Common myeloid progenitor, CD34-positive (primary cell): ENCODE results near the gene DRC3.
"Not testable (repeated sequence)": the region's sequence is repeated elsewhere in the genome, so short reads cannot be mapped to it uniquely, and the experiment has no call there.

Experiments
- CTCF ChIA-PET: fragments of 350-600 bp; sonication (Branson Sonifier 250); formaldehyde crosslinking; loops from one replicate; lab custom pipeline; 2021; ENCODE audit warnings: antibody characterized with exemption; lab: Charles Lee
- POLR2A ChIA-PET: fragments of 350-600 bp; sonication (Branson Sonifier 250); formaldehyde crosslinking; loops from one replicate; lab custom pipeline; 2021; ENCODE audit warnings: antibody characterized with exemption; lab: Charles Lee
- DNase-seq, 3 donors: peaks; one replicate each; pipeline versions ENCODE4 v3.0.0 to v3.0.0-alpha.2; 2013
- H3K27ac ChIP-seq, 2 experiments: 1 replicate in 1 of 2; 2 replicates in 1 of 2; pipeline ENCODE4 v1.7.0; 2013; ENCODE audit warnings: inconsistent platforms in 2 of 2, low read length in 2 of 2, mild to moderate bottlenecking in 2 of 2, low read depth in 1 of 2, moderate library complexity in 1 of 2; ENCODE audit not compliant: severe bottlenecking in 2 of 2, insufficient read depth in 1 of 2, poor library complexity in 1 of 2
- H3K27me3 ChIP-seq, 5 experiments: replicated peaks in 2 of 5; 1 replicate in 3 of 5; 2 replicates in 2 of 5; pipeline versions ENCODE4 v1.6.1 to v1.7.0; 2013; ENCODE audit warnings: low read length in 4 of 5, mild to moderate bottlenecking in 2 of 5, moderate library complexity in 2 of 5, inconsistent platforms in 1 of 5; ENCODE audit not compliant: insufficient read depth in 5 of 5, control insufficient read depth in 4 of 5
- H3K36me3 ChIP-seq, 4 experiments: 1 replicate in 2 of 4; 2 replicates in 2 of 4; pipeline versions ENCODE4 v1.6.1 to v1.7.0; 2013; ENCODE audit warnings: low read length in 3 of 4, control low read depth in 1 of 4, mild to moderate bottlenecking in 1 of 4; ENCODE audit not compliant: control insufficient read depth in 4 of 4, insufficient read depth in 4 of 4
- H3K4me1 ChIP-seq, 4 experiments: 1 replicate in 3 of 4; 2 replicates in 1 of 4; pipeline versions ENCODE4 v1.6.1 to v1.7.1; 2013; ENCODE audit warnings: low read length in 3 of 4, mild to moderate bottlenecking in 3 of 4, control low read depth in 1 of 4, inconsistent platforms in 1 of 4, moderate library complexity in 1 of 4; ENCODE audit not compliant: control insufficient read depth in 4 of 4, insufficient read depth in 4 of 4; ENCODE audit errors: control extremely low read depth in 1 of 4
- H3K4me3 ChIP-seq, 7 experiments: 1 replicate in 4 of 7; 2 replicates in 3 of 7; pipeline versions ENCODE4 v1.5.1 to v1.7.0; 2013; ENCODE audit warnings: mild to moderate bottlenecking in 7 of 7, low read length in 6 of 7, moderate library complexity in 6 of 7, inconsistent platforms in 2 of 7, low read depth in 2 of 7, control low read depth in 1 of 7; ENCODE audit not compliant: insufficient read depth in 4 of 7, control insufficient read depth in 1 of 7; ENCODE audit errors: extremely low read depth in 1 of 7
- H3K9me3 ChIP-seq, 5 experiments: 1 replicate in 4 of 5; 2 replicates in 1 of 5; pipeline versions ENCODE4 v1.6.1 to v1.7.1; 2013; ENCODE audit warnings: low read length in 4 of 5, mild to moderate bottlenecking in 2 of 5, inconsistent platforms in 1 of 5, low read depth in 1 of 5, moderate library complexity in 1 of 5; ENCODE audit not compliant: control insufficient read depth in 4 of 5, insufficient read depth in 2 of 5; ENCODE audit errors: control extremely low read depth in 1 of 5
- WGBS: methylation state at CpG from one replicate; pipeline ENCODE4 v1.1.5; 2013; ENCODE audit not compliant: insufficient coverage; 5-methylcytosine and 5-hydroxymethylcytosine counted together

The DRC3 gene

DNA sequence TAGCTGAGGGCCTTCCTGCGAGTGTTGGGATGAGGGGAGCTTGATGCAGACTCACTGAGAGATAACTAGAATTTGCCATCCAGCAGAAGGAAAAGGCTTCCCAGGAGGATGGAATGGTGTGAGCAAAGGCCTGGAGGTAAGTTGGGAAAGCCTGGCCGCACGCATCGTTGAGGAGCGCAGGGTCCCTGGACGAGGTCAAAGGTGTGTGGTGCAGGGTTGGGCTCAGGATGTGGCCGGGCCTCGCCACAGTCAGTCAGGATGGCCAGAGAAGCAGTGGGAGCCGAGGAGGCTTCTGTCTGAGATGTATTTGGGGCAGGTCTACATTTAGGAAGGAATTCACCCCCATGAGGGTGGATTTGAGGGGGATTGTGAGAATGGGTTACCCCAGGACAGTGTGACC lies 16.4 kb downstream of the DRC3 start:
- Histone ChIP-seq H3K9me3 (no peaks in the 10 kb centered on the region), H3K4me3 (no peak overlapping the region), H3K27me3 (no peaks in the 10 kb centered on the region), H3K27ac (no peak overlapping the region), H3K4me1 (no peaks in the 10 kb centered on the region), H3K36me3 (no peaks in the 10 kb centered on the region)
- 98% methylated on average over 9 of the region's 9 CpGs for WGBS
- ChIA-PET CTCF (interaction anchor here (1.2 to 1.4 kb wide), 2 partner anchors 47 to 100 kb away, joined by 3 to 4 read pairs; no protein-coding TSS in a partner anchor), POLR2A (interaction anchor here (0.6 to 1.2 kb wide), 2 partner anchors 9 to 68 kb away, joined by 3 to 4 read pairs; no protein-coding TSS in a partner anchor)
- DNase-seq = no peak

DNA sequence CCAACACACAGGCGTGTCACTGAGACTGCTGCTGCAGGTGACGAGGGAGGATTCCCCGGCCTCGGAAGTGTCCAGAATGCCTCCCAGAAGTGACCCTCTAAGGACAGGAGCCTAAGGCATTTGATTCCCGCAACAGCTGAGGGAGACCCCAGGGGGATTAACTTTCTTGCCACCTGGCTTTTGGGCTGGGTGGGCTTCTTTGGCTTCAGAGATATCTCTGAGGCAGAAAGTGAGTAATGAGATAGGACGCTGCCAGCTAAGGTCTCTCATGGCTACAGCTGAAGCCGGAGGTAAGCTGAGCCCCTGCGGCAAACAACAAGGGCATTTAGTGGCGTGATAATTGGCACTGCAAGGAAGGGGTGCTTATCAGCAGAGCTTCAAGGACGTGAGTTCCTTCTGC lies 17.0 kb downstream of the DRC3 start:
- ChIA-PET CTCF (interaction anchor here (1.2 to 1.4 kb wide), 2 partner anchors 46 to 101 kb away, joined by 3 to 4 read pairs; no protein-coding TSS in a partner anchor), POLR2A (interaction anchor here (0.6 to 1.2 kb wide), 2 partner anchors 8 to 68 kb away, joined by 3 to 4 read pairs; no protein-coding TSS in a partner anchor)
- Histone ChIP-seq H3K9me3 (no peaks in the 10 kb centered on the region), H3K4me3 (no peak overlapping the region), H3K36me3 (no peaks in the 10 kb centered on the region), H3K27ac (no peak overlapping the region), H3K4me1 (no peaks in the 10 kb centered on the region), H3K27me3 (no peaks in the 10 kb centered on the region)
- 97% methylated on average over 10 of the region's 10 CpGs for WGBS
- no peak for DNase-seq

DNA sequence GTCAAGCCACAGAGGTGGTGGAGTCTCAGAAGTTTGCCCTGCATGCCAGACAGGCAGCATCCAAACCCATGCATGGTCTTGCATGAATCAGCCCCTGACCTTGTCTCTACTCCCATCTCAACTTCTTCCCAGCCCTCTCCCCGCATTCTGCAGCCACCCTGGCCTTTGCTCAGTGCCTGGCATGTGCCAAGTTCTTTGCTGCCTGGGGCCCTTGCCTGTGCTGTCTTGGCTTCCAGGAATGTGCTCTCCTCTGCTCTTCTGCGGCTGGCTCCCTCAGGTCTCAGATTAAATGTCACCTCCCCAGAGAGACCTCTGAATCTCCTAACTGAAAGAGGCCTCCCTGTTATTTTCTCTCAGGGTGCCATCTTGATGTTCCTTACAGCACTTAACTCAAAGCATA lies 17.6 kb downstream of the DRC3 start:
- WGBS = 91% methylated on average over 1 of the region's 2 CpGs
- CTCF ChIA-PET = no interaction called here

DNA sequence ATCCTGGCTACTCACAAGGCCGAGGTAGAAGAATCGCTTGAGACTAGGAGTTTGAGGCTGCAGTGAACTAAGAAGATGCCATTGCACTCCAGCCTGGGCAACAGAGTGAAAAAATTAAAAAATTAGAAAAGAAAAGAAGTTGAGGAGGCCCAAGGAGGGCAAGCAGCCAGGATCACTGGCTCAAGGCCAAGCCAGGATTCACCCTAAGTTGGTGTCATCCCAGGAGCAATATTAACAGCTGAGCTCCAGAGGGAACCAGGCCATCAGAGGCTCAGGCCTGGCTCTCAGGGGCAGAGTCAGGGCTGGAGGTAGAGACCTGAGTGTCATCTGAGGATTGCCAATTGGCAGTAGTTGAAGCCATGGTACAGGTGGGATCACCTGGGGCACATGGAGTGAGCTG lies 20.7 kb downstream of the DRC3 start:
- 100% methylated on average over 2 of the region's 2 CpGs for WGBS
- ChIA-PET CTCF (interaction anchor here (1.4 to 1.6 kb wide), 3 partner anchors 9 to 12 kb away, joined by 4 to 8 read pairs (median 4); no protein-coding TSS in a partner anchor), POLR2A (no interaction called here)
- Histone ChIP-seq H3K4me1 (no peaks in the 10 kb centered on the region), H3K4me3 (no peak overlapping the region), H3K27me3 (no peaks in the 10 kb centered on the region), H3K9me3 (no peaks in the 10 kb centered on the region), H3K27ac (no peak overlapping the region), H3K36me3 (no peaks in the 10 kb centered on the region)
- no peak for DNase-seq

More for the DNA sequence above, 17.6 kb downstream of the DRC3 start:
- Histone ChIP-seq H3K4me3 (no peak overlapping the region), H3K9me3 (no peaks in the 10 kb centered on the region), H3K4me1 (no peaks in the 10 kb centered on the region), H3K27me3 (no peaks in the 10 kb centered on the region), H3K36me3 (no peaks in the 10 kb centered on the region), H3K27ac (no peak overlapping the region)
- POLR2A ChIA-PET = interaction anchor here (1.2 kb wide), 1 partner anchor 8 kb away, joined by 3 read pairs; no protein-coding TSS in a partner anchor
- no peak for DNase-seq

DNA sequence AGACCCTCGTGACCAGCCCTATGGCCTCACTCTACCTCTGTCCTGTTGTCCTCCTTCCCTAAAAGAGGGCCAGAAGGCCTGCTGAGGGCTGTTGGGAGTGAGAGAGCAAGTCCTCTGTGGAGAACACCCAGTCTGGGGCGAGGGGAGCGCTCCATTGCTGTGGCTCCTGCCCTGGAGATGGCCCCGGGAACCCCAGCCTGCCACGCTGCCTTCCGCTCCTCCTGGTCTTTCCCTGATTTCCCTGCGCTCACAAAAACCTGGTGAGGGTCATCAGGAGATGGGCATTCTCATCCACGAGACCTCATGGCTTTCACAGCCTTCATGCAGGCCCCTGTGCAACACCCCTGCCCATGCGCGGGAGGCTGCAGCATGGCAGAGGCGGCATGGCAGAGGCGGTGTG lies 21.2 kb downstream of the DRC3 start:
- Histone ChIP-seq H3K4me1 (no peaks in the 10 kb centered on the region), H3K27ac (no peak overlapping the region), H3K27me3 (no peaks in the 10 kb centered on the region), H3K4me3 (no peak overlapping the region), H3K36me3 (no peaks in the 10 kb centered on the region), H3K9me3 (no peaks in the 10 kb centered on the region)
- ChIA-PET CTCF (interaction anchor here (0.8 to 1.8 kb wide), 9 partner anchors 9 to 95 kb away, joined by 3 to 6 read pairs (median 4); no protein-coding TSS in a partner anchor), POLR2A (no interaction called here)
- no peak for DNase-seq
- 89% methylated on average over 7 of the region's 12 CpGs for WGBS

DNA sequence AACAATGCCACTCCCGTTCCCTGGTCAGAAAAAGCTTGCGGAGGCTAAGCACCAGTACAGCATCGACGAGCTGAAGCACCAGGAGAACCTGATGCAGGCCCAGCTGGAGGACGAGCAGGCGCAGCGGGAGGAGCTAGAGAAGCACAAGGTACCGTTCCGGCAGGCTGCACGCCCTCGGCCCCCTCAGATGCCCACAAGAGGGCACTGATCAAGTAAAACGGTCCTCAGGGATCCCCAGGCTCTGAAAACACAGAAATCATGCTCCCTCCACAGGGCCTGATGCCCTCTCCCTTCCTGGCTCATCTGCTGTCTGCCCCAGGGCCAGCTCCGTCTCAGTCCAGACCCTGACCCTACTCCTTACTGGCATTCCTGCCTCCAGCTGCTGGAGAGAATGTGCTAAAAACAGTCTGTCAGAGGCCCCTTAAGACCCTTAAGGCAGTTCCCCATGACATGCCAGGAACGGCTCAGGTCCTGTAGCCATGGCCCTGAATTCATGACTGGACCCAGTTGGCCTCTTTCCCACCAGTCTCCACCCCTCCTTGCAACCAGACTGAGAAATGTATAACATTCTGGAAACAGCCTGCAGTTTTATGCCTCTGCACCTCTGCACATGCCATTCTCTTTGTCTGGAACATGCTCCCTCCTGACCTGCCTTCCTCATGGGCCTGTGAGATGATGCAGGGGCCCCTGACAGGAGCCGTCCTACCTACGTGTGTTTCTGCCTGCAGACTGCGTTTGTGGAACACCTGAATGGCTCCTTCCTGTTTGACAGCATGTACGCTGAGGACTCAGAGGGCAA lies 21.8 kb downstream of the DRC3 start:
- ChIA-PET CTCF (interaction anchor here (0.8 to 1.8 kb wide), 11 partner anchors 10 to 95 kb away, joined by 3 to 6 read pairs (median 4); no protein-coding TSS in a partner anchor), POLR2A (no interaction called here)
- H3K4me1 ChIP-seq = no peaks in the 10 kb centered on the region
- no peaks in the 10 kb centered on the region for H3K9me3 ChIP-seq
- H3K27me3 ChIP-seq = no peaks in the 10 kb centered on the region
- H3K4me3 ChIP-seq = no peak overlapping the region
- H3K27ac ChIP-seq = no peak overlapping the region
- H3K36me3 ChIP-seq = no peaks in the 10 kb centered on the region
- DNase-seq = peak; percentile 40 to 60 (median 56)
- WGBS = 70% methylated on average over 17 of the region's 18 CpGs

DNA sequence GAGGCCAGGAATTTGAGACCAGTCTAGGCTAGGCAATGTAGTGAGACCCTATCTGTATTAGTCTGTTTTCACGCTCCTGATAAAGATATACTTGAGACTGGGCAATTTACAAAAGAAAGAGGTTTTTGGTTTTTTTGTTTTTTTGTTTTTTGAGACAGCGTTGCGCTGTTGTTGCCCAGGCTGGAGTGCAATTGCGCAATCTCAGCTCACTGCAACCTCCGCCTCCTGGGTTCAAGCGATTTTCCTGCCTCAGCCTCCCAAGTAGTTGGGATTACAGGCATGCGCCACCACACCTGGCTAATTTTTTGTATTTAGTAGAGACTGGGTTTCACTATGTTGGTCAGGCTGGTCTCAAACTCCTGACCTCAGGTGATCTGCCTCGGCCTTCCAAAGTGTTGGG lies 23.2 kb downstream of the DRC3 start:
- POLR2A ChIA-PET, H3K4me3 ChIP-seq, H3K4me1 ChIP-seq, H3K27me3 ChIP-seq, H3K27ac ChIP-seq, H3K9me3 ChIP-seq, H3K36me3 ChIP-seq, DNase-seq: not testable (repeated sequence)
- CTCF ChIA-PET = interaction anchor here (0.8 to 1.3 kb wide), 3 partner anchors 8 to 38 kb away, joined by 3 to 6 read pairs (median 3); no protein-coding TSS in a partner anchor
- 93% methylated on average over 5 of the region's 8 CpGs for WGBS
